AG10803 (cell line): ENCODE results near the gene CCDC141.

Experiments
- DNase-seq: peaks from one replicate; pipeline ENCODE4 v3.0.0; 2010; ENCODE audit warnings: low read depth
- H3K4me3 ChIP-seq: 2 replicates; pipeline ENCODE4 v1.5.1; 2011; ENCODE audit warnings: mild to moderate bottlenecking, low read length, control low read depth
- TF ChIP-seq, protein P1 (sequence below): conservative IDR thresholded peaks from 2 replicates; pipeline ENCODE4 v1.5.1; 2011; ENCODE audit warnings: mild to moderate bottlenecking, low read length, control low read depth, inconsistent platforms

Gene CCDC141

DNA sequence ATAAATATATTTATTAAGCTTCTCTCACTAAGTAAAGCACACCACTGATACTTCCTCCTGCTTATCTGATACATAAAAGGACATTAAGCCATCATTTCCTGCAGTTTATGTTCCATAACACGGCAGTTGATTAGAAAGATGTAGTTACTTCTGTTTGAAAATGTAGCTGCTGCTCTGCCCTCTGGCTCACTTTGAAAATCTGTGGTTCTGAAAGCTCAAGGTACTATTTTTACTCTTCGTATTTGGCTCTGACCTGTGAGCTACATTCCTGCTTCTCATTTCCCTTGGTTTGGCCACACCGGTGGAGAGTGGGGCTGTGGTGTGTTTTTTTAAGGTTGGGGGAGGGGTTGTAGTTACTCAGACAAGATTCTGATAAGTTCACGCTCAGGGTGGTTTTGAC, 229.9 kb downstream of the CCDC141 start:
- DNase-seq, result no peak
- TF ChIP-seq, protein P1, sequence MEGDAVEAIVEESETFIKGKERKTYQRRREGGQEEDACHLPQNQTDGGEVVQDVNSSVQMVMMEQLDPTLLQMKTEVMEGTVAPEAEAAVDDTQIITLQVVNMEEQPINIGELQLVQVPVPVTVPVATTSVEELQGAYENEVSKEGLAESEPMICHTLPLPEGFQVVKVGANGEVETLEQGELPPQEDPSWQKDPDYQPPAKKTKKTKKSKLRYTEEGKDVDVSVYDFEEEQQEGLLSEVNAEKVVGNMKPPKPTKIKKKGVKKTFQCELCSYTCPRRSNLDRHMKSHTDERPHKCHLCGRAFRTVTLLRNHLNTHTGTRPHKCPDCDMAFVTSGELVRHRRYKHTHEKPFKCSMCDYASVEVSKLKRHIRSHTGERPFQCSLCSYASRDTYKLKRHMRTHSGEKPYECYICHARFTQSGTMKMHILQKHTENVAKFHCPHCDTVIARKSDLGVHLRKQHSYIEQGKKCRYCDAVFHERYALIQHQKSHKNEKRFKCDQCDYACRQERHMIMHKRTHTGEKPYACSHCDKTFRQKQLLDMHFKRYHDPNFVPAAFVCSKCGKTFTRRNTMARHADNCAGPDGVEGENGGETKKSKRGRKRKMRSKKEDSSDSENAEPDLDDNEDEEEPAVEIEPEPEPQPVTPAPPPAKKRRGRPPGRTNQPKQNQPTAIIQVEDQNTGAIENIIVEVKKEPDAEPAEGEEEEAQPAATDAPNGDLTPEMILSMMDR, result no peak
- H3K4me3 ChIP-seq, result no peak overlapping the region

DNA sequence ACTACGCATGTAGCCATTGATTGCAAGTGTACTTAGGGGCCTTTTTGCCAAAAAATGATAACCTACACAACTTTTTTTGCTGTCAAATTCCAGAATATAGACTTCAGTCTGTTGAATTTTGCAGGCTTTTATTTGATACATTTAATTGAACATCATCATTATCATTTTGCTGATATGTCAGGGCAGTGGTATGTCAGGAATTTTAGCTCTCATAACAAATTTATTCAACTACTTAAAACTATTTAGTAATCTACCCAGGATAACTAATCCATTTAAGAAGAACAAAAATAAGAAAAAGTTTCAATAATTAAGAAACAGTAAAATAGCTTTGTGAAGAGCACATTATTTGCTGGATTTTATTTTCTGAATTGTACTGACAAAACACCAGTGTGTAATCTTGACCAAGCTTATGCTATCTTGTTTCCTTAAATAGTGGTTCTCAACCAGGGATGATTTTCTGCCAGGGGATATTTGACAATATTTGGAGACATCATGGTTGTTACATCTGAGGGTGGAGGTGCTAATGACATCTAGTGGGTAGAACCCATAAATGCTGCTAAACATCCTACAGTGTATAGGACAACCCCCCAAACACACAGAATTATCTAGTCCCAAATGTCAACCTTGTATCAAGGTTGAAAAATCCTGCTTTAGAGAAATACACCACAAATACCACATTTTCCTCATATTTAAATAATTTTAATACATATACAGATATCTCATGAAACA, 230.6 kb downstream of the CCDC141 start:
- no peak overlapping the region for H3K4me3 ChIP-seq
- TF ChIP-seq, protein P1, result no peak
- DNase-seq, result peak; percentile 12

DNA sequence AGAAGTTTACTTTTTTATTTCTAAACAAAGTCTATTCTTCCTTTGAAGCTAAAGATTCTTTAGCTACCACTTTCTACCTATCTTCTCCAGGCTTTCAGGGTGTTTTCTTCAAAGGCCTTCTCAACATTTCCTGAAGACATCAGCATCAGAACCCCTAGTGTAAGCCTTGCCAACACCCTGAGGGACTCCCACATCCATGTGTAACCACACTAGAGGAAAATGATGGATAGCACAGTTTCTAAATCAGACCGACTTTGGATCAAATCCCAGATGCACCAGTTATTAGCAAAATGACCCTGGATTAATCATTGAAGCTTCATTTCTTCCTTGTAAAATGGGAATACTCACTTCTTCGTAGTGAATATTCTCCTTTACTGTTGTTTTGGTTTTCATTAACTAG, 238.0 kb downstream of the CCDC141 start:
- TF ChIP-seq, protein P1, result no peak
- DNase-seq, result no peak
- no peak overlapping the region for H3K4me3 ChIP-seq

DNA sequence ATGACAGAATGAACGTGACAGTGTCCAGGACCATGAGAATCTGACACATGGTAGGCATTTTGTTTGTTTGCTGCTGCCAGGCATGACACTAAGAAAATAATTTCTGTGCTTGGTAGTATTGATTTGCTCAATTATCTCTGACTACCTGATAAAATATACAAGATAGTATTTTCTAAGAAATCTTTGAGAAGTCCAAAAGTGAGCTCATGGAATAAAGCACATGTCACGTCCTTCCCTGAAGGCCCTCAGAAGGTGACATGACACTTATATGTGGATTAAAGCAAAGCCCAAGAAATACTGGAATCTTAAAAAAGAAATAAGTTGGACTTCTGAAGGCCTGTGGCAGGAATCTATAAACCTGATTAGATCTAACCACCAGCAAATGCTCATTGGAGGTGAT, 238.9 kb downstream of the CCDC141 start:
- no peak for DNase-seq
- TF ChIP-seq, protein P1, result no peak
- H3K4me3 ChIP-seq, result no peak overlapping the region

DNA sequence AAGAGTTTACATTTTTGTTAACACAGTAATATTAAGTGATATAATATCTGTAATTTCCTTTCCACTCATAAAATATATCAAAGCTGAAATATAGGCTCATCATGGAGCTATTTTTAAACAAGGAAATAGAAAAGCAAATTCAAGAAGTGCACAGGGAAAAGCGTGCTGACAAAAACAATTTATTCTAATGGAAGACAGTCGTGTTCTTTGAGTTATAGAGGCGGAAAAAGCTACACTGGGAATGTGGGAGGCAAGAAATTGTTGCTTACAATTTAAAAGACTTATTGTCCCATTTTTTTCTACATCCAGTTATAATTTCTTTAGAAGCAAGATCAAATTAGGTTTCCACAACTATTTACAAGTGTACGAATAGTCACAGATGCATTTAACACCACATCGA, 239.5 kb downstream of the CCDC141 start:
- no peak overlapping the region for H3K4me3 ChIP-seq
- DNase-seq, result no peak
- TF ChIP-seq, protein P1, result no peak

DNA sequence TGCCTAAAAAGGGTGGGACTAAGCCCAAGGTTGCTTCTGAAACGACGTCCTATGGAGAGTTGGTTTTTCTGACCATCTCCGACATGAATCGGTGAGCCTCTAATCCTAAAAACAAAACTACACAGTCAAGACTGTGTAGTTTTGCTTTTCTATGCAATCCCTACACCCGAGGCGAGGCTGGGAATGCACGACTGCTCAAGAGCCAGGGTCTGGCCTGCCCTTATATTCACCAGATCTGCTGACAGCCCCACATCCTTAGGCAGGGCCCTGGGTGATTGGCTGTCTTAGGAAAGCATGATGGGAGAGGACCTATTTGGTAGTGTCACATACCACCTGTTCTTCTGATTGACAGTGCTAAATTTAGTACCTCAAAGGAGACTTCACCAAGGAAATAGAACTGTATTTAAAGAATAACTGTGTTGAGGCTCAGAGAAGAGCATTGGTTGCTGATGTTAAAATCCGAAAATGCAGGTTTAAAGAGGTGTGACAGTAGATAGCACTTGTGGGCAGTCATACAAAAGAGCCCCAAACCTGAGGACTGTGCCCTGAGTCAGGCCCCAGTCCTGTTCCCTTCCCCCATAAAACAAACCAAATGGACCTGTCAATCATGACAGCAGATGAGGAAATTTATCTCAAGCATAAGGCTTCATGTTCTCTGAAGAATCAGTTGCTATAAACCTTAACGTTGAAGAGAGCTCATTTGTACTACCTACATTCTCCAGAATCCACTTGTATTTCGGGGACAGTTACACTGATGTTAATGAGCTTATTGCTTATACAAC, 242.5 kb downstream of the CCDC141 start, which contains the start of gene TTN:
TSS of gene TTN (minus strand) at position 197 of the 782 bp plus-strand sequence. CDS start 2,781 bp downstream, outside the sequence.
- no peak for DNase-seq
- TF ChIP-seq, protein P1, result no peak
- H3K4me3 ChIP-seq, result no peak within 1 kb of the TSS
